BLaER1 (cell line): ENCODE measurements around the gene CACNG6.
"Not testable (repeated sequence)": the region's sequence is repeated elsewhere in the genome, so short reads cannot be mapped to it uniquely, and the experiment has no call there.

Source experiments
- H3K27ac ChIP-seq: shearing (Covaris generic); formaldehyde crosslinking; 2 replicates; pipeline ENCODE4 v1.8.1; 2022
- H3K27me3 ChIP-seq: shearing (Covaris generic); formaldehyde crosslinking; 2 replicates; pipeline ENCODE4 v1.8.1; 2022
- H3K36me3 ChIP-seq: shearing (Covaris generic); formaldehyde crosslinking; 2 replicates; pipeline ENCODE4 v1.8.1; 2022
- H3K4me1 ChIP-seq: shearing (Covaris generic); formaldehyde crosslinking; 2 replicates; pipeline ENCODE4 v1.8.1; 2022
- H3K4me2 ChIP-seq: shearing (Covaris generic); formaldehyde crosslinking; 2 replicates; pipeline ENCODE4 v1.8.1; 2022
- H3K4me3 ChIP-seq: shearing (Covaris generic); formaldehyde crosslinking; 2 replicates; pipeline ENCODE4 v1.8.1; 2022
- H3K9ac ChIP-seq: shearing (Covaris generic); formaldehyde crosslinking; 2 replicates; pipeline ENCODE4 v1.8.1; 2022
- H3K9me3 ChIP-seq: shearing (Covaris generic); formaldehyde crosslinking; 2 replicates; pipeline ENCODE4 v1.8.1; 2022
- H4K20me1 ChIP-seq: shearing (Covaris generic); formaldehyde crosslinking; 2 replicates; pipeline ENCODE4 v1.8.1; 2022
- Cebpa-rat ChIP-seq: shearing (Covaris generic); IDR thresholded peaks from 2 replicates; pipeline ENCODE4 v1.8.1; 2022

The CACNG6 gene

DNA sequence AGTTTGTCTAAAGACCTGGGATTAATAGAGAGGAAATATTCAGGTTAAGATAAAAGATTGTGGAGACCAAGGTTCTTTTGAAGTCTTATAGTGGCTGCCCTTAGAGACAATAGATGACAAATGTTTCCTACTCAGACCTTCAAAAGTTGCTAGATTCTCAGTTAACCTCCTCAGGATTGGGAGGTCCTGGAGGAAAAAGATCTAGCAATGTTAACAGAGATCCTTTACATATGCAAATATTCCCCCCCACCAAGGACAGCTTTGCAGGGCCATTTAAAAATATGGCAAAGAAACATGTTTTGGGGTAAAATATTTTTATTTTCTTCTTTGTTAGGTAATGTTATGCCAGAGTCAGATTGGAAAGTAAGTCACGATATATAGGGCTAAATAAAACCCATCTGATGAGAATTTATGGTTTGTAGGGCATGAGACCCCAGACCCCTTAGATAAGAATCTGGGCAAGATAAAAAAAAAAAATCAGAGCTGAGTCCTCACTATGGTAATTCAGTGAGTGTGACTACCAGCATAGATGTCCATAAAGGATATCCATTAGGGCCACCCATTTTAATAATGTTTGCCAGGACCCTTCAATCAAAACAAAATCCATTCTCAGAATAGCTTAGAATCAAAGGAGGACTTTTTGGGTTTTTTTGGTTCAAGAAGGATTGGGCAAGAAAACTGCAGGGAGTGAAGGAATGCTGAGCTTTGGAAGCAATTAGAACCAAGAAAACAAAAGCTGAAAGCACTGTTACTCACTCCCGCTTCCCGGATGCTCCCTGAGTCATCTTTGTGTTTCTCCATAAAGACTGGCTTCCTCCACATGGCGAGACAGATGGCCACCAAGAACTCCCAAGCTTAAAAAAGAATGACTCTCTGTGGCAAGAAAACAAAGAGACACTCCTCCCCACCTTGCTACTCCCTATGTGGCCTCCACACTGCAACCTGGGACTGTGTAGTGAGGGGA lies 44.1 kb downstream of the CACNG6 start:
- no peaks in the 10 kb centered on the region for H4K20me1 ChIP-seq
- no peaks in the 10 kb centered on the region for H3K36me3 ChIP-seq
- peaks cover 20% of the 10 kb centered on the region for H3K9me3 ChIP-seq
- no peak overlapping the region for H3K4me2 ChIP-seq
- no peak overlapping the region for H3K27ac ChIP-seq
- no peak for TF ChIP-seq Cebpa-rat
- H3K4me3 ChIP-seq, result no peak overlapping the region
- H3K27me3 ChIP-seq, result no peaks in the 10 kb centered on the region
- H3K4me1 ChIP-seq, result peaks cover 22% of the 10 kb centered on the region; the same call in 1 of the 2 replicates
- no peak overlapping the region for H3K9ac ChIP-seq

DNA sequence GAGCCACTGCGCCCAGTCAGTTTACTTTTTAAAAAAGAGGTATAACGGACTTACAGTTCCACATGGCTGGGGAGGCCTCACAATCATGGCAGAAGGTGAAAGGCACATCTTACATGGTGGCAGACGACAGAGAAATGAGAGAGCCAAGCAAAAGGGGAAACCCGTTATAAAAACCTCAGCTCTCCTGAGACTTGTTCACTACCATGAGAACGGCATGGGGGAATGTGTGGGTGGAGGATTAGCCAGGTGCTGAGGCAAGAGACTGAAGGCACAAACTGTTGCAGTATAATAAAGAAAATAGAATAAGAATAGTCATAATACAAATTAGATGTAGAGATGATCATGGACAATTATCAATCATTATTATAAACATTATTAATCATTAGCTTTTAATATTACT lies 45.1 kb downstream of the CACNG6 start:
- H3K4me2 ChIP-seq, result 0 out of 2 replicates have a peak overlapping the region, but pooled peaks have one; percentile 19
- H3K27ac ChIP-seq, H3K4me3 ChIP-seq, H4K20me1 ChIP-seq, H3K27me3 ChIP-seq, H3K36me3 ChIP-seq, H3K9ac ChIP-seq: not testable (repeated sequence)
- H3K9me3 ChIP-seq, result peaks cover 20% of the 10 kb centered on the region
- peaks cover 13% of the 10 kb centered on the region; the same call in 1 of the 2 replicates for H3K4me1 ChIP-seq

DNA sequence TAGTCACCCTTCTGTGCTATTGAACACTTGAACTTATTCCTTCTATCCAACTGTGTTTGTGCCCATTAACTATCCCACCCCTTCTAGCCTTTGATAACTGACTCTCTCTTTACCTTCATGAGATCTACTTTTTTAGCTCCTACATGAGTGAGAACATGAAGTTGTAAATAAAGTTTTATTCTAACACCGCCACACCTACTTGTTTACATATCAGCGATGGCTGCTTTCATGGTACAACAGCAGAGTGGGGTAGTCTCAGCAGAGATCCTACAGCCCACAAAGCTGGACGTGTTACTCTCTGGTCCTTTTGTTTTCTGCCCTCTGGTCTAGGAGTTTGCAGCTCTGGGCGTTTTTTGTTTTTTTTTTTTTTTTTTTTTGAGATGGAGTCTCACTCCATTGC lies 48.6 kb downstream of the CACNG6 start:
- H3K36me3 ChIP-seq, result no peaks in the 10 kb centered on the region
- H4K20me1 ChIP-seq, result no peaks in the 10 kb centered on the region
- no peak for TF ChIP-seq Cebpa-rat
- no peak overlapping the region for H3K4me3 ChIP-seq
- H3K4me1 ChIP-seq, result peaks cover 13% of the 10 kb centered on the region; the same call in 1 of the 2 replicates
- H3K27ac ChIP-seq, result no peak overlapping the region
- H3K4me2 ChIP-seq, result no peak overlapping the region
- H3K9ac ChIP-seq, result no peak overlapping the region
- H3K27me3 ChIP-seq, result no peaks in the 10 kb centered on the region
- H3K9me3 ChIP-seq, result peaks cover 20% of the 10 kb centered on the region

DNA sequence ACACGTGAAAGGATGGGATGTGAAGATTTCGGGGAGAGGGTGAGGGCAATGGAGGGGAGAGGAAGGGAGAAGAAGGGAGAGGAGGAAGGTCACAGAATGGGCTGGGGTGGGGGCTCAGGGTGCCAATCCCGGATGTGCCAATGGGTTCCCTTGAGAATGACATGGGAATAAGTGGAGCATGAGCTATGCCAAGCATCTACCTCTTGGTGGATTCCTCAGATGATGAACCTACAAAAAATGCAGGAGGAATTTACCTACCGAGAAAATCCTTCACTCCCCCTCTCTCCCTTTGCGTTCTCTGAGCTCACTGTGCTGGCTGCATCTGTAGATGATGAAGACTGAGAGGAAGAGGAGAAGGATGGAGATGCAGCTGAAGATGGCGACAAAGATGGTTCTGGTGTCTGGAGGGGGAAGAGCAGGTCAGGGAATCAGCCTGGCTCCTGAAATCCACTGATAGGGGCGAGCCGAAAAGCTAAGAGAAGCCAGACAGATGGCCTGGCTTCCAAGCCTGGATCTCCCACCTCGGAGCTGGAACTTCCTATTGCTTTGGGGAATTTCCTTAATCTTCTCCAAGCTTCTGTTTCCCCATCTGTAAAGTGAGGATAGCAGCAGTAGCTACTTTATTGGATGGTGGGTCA lies 50.7 kb downstream of the CACNG6 start:
- Histone ChIP-seq H3K4me2 (no peak overlapping the region), H3K9me3 (peaks cover 7% of the 10 kb centered on the region)

DNA sequence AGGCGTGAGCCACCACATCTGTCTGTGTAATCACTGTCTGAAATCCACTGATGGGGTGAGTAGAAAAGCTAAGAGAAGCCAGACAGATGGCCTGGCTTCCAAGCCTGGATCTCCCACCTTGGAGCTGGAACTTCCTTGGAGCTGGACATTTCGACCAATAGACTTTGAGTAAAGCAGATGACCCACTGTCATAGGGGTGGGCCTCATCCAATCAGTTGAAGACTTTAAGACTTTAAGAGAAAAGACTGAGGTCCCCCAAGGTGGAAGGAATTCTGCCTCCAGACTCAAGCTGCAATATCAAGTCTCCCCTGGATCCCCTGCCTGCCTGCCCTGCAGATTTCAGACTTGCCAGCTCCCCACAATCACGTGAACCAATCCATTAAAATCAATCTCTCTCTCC lies 51.6 kb downstream of the CACNG6 start:
- no peaks in the 10 kb centered on the region for H3K36me3 ChIP-seq
- TF ChIP-seq Cebpa-rat, result no peak
- H3K27ac ChIP-seq, result no peak overlapping the region
- H3K4me2 ChIP-seq, result no peak overlapping the region
- no peaks in the 10 kb centered on the region for H3K4me1 ChIP-seq
- H3K9me3 ChIP-seq, result no peaks in the 10 kb centered on the region; the same call in 1 of the 2 replicates
- no peak overlapping the region for H3K4me3 ChIP-seq
- H3K9ac ChIP-seq, result no peak overlapping the region
- H3K27me3 ChIP-seq, result no peaks in the 10 kb centered on the region
- H4K20me1 ChIP-seq, result no peaks in the 10 kb centered on the region

More for the DNA sequence above, 50.7 kb downstream of the CACNG6 start:
- Histone ChIP-seq H4K20me1 (no peaks in the 10 kb centered on the region), H3K9ac (no peak overlapping the region), H3K4me1 (no peaks in the 10 kb centered on the region; the same call in 1 of the 2 replicates), H3K36me3 (no peaks in the 10 kb centered on the region), H3K27ac (no peak overlapping the region), H3K27me3 (no peaks in the 10 kb centered on the region), H3K4me3 (no peak overlapping the region)
- TF ChIP-seq Cebpa-rat, result no peak

DNA sequence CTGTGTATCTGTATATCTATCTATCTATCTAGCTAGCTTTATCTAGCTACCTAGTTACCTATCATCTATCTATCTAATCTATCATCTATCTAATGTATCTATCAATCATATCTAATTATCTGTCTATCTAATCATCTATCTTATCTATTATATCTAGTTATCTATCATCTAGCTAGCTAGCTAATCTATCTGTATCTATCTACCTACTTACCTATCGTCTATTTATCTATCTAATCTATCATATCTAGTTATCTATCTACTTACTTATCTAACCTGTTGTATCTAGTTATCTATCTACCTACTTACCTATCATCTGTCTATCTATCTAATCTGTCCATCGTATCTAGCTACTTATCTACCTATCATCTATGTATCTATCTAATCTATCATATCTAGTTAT lies 54.3 kb downstream of the CACNG6 start:
- Histone ChIP-seq H3K9ac (no peak overlapping the region), H3K9me3 (no peaks in the 10 kb centered on the region), H3K36me3 (no peaks in the 10 kb centered on the region), H3K4me2 (no peak overlapping the region), H3K4me3 (no peak overlapping the region), H4K20me1 (no peaks in the 10 kb centered on the region), H3K4me1 (no peaks in the 10 kb centered on the region), H3K27ac (no peak overlapping the region), H3K27me3 (no peaks in the 10 kb centered on the region)
- TF ChIP-seq Cebpa-rat, result no peak

DNA sequence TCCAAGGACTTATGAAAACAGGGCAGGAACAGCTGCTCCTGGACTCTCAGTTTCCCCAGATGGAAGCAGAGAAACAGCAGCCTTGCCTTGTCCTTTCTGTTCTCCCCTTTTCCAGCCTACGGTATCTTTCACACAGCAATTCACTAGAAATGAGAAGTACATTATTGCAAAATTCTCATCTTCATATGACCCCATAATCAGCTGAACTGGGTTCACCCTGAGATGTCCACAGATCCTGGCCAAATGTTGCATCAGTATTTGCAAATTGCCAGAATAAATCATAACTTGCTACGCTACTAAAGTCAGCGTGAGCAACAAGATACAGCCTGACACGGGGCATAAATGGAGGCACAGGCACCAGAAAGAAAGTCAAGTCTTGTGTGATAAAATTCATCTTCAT lies 56.2 kb downstream of the CACNG6 start:
- Histone ChIP-seq H3K4me2 (no peak overlapping the region), H3K27ac (no peak overlapping the region), H3K4me3 (no peak overlapping the region), H3K9me3 (no peaks in the 10 kb centered on the region), H3K9ac (no peak overlapping the region), H4K20me1 (no peaks in the 10 kb centered on the region), H3K27me3 (no peaks in the 10 kb centered on the region), H3K4me1 (no peaks in the 10 kb centered on the region), H3K36me3 (no peaks in the 10 kb centered on the region)
- no peak for TF ChIP-seq Cebpa-rat
